ENCODE data around the gene PET100.
"Not testable (repeated sequence)": the region's sequence is repeated elsewhere in the genome, so short reads cannot be mapped to it uniquely, and the experiment has no call there.

The PET100 gene

GRCh38 chr19:7633698-7634097 is 4.1 kb downstream of the PET100 start, which contains the start of gene PCP2:
PCP2 (minus strand) TSS chr19:7633719; CDS start chr19:7633457, 262 bp downstream.
- DNase-seq (ENCODE audit: low read depth) = no peak

- no peak for DNase-seq (ENCODE audit: low read depth)
Measured at GRCh38 chr19:7635670-7636069, 6.1 kb downstream of the PET100 start.

- DNase-seq (ENCODE audit: low read depth) = no peak
Measured at GRCh38 chr19:7636317-7636690, 6.7 kb downstream of the PET100 start.

GRCh38 chr19:7636691-7637373 is 7.2 kb downstream of the PET100 start, which contains the start of gene STXBP2:
STXBP2 (plus strand) TSS chr19:7637110; CDS start chr19:7637150, 40 bp downstream.
- DNase-seq (ENCODE audit: low read depth) = peak; percentile 93

- DNase-seq (ENCODE audit: low read depth) = no peak
Measured at GRCh38 chr19:7637374-7638256, 8.0 kb downstream of the PET100 start.

GRCh38 chr19:7638802-7639465 is 9.3 kb downstream of the PET100 start:
- DNase-seq (ENCODE audit: low read depth) = no peak

- no peak for DNase-seq (ENCODE audit: low read depth)
Measured at GRCh38 chr19:7639863-7640348, 10.3 kb downstream of the PET100 start.

GRCh38 chr19:7640803-7641202 is 11.2 kb downstream of the PET100 start:
- DNase-seq (ENCODE audit: low read depth) = no peak

- DNase-seq (ENCODE audit: low read depth) = no peak
Measured at GRCh38 chr19:7641290-7642276, 12.0 kb downstream of the PET100 start.

GRCh38 chr19:7642295-7643030 is 12.9 kb downstream of the PET100 start:
- no peak for DNase-seq (ENCODE audit: low read depth)

GRCh38 chr19:7643031-7643415 is 13.4 kb downstream of the PET100 start:
- no peak for DNase-seq (ENCODE audit: low read depth)

- not testable (repeated sequence) for DNase-seq (ENCODE audit: low read depth)
Measured at GRCh38 chr19:7643629-7644549, 14.3 kb downstream of the PET100 start.

GRCh38 chr19:7644550-7644877 is 14.9 kb downstream of the PET100 start:
- DNase-seq (ENCODE audit: low read depth) = no peak

- no peak for DNase-seq (ENCODE audit: low read depth)
Measured at GRCh38 chr19:7645163-7645562, 15.6 kb downstream of the PET100 start.

GRCh38 chr19:7645656-7646425 is 16.2 kb downstream of the PET100 start:
- DNase-seq (ENCODE audit: low read depth) = no peak

GRCh38 chr19:7646426-7646700 is 16.8 kb downstream of the PET100 start:
- no peak for DNase-seq (ENCODE audit: low read depth)

- no peak for DNase-seq (ENCODE audit: low read depth)
Measured at GRCh38 chr19:7647156-7647555, 17.6 kb downstream of the PET100 start.

- DNase-seq (ENCODE audit: low read depth) = no peak
Measured at GRCh38 chr19:7648265-7649014, 18.8 kb downstream of the PET100 start.

All from activated T-cell treated with anti-CD3 and anti-CD28 coated beads for 1 hour (primary cell).